RWPE1 (cell line): ENCODE results near the gene DBF4B.
A peak's percentile ranks its signal among the peaks of the same experiment; 100 is the strongest.
"Not testable (repeated sequence)": the region's sequence is repeated elsewhere in the genome, so short reads cannot be mapped to it uniquely, and the experiment has no call there.

Experiments
- CTCF ChIA-PET: fragments of 350-600 bp; sonication (Branson Sonifier 250); formaldehyde crosslinking; extraction: SDS; loops from one replicate; lab custom pipeline; 2021; lab: Yijun Ruan, JAX
- POLR2A ChIA-PET: fragments of 400-600 bp; formaldehyde crosslinking; extraction: SDS; loops from one replicate; lab custom pipeline; 2020; ENCODE audit warnings: antibody characterized with exemption; ENCODE audit not compliant: low non-redundant PET; lab: Yijun Ruan, JAX
- DNase-seq: peaks from one replicate; pipeline ENCODE4 v3.0.0; 2012; ENCODE audit warnings: low spot score
- H3K27ac ChIP-seq: fragments of 450-650 bp; 2 replicates; pipeline ENCODE4 v1.5.1; 2017
- TF ChIP-seq, protein P1 (sequence below): fragments of 450-650 bp; conservative IDR thresholded peaks from 2 replicates; pipeline ENCODE4 v1.5.1; 2017; ENCODE audit warnings: low read depth, mild to moderate bottlenecking

The DBF4B gene

DNA sequence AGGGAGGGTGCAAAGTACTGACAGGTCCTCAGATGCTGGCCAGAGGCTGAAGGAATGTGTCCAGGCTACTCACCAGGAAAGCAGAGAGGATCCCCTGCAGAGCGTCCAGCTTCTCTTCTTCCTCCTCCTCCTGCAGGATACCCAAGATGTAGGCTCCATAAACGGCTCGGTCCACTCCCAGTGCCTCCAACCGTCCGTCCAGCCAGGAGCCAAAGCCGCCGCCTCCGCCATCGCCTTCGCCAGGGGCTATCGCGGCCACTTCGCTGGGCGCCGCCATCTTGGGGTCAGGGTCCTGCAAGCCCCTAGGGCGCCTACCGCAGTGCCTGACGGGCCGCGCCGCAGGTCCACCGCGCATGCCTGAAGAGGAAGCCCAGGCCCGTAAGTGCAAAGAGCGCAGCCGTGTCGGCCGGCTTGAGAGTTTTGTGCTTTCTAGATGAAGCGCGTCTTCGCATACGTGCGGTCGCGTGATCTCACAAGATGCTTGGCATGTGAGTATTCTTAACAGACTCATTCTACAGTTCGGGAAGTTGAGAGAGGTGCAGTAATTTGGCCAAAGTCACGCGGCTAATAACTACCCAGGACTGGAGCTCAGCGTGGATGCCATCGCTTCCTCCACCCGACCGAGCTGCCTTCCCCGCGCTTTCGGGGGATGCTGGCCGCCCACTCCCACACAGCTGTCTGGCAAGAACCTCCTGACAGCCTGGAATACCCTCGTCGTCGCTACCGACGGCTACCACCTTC is 18.8 kb upstream of the DBF4B start, which contains the start of gene CCDC43:
Gene CCDC43 (minus strand): TSS at position 300 of the 741 bp plus-strand sequence. CDS start 23 bp downstream, at position 277.
- CTCF ChIA-PET, result interaction anchor here (0.7 to 1.2 kb wide), 2 partner anchors 15 to 845 kb away, joined by 3 read pairs; no protein-coding TSS in a partner anchor
- peak; percentile 92 for DNase-seq
- peak within 1 kb of the TSS; percentile 93 for H3K27ac ChIP-seq
- POLR2A ChIA-PET, result interaction anchor here (0.6 kb wide), 1 partner anchor 58 kb away, joined by 3 read pairs; no protein-coding TSS in a partner anchor
- TF ChIP-seq, protein P1, sequence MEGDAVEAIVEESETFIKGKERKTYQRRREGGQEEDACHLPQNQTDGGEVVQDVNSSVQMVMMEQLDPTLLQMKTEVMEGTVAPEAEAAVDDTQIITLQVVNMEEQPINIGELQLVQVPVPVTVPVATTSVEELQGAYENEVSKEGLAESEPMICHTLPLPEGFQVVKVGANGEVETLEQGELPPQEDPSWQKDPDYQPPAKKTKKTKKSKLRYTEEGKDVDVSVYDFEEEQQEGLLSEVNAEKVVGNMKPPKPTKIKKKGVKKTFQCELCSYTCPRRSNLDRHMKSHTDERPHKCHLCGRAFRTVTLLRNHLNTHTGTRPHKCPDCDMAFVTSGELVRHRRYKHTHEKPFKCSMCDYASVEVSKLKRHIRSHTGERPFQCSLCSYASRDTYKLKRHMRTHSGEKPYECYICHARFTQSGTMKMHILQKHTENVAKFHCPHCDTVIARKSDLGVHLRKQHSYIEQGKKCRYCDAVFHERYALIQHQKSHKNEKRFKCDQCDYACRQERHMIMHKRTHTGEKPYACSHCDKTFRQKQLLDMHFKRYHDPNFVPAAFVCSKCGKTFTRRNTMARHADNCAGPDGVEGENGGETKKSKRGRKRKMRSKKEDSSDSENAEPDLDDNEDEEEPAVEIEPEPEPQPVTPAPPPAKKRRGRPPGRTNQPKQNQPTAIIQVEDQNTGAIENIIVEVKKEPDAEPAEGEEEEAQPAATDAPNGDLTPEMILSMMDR, result no peak

DNA sequence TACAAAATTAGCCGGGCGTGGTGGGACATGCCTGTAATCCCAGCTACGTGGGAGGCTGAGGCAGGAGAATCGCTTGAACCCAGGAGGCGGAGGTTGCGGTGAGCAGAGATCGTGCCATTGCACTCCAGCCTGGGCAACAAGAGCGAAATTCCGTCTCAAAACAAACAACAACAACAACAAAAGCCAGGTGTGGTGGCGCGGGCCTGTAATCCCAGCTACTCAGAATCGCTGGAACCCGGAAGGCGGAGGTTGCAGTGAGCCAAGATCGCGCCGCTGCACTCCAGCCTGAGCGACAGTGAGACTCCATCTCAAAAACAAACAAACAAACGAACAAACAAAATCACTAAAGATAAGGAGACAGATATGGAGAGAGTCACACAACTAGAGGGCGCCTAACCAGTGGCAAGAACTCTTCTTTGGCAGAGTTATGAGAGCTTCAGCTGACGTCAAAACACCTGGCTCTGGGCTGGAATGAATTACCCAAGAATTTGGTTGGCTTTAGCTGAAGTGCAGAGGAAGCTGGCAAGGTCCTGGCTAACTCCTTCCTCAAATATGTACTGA is 17.6 kb upstream of the DBF4B start:
- TF ChIP-seq, protein P1, result peak; percentile 44
- CTCF ChIA-PET, result interaction anchor here (0.6 to 1.2 kb wide), 4 partner anchors 14 to 1716 kb away, joined by 3 to 4 read pairs (median 4); no protein-coding TSS in a partner anchor
- POLR2A ChIA-PET, result not testable (repeated sequence)
- peak overlapping the region; percentile 93 for H3K27ac ChIP-seq
- DNase-seq, result peak; percentile 45

DNA sequence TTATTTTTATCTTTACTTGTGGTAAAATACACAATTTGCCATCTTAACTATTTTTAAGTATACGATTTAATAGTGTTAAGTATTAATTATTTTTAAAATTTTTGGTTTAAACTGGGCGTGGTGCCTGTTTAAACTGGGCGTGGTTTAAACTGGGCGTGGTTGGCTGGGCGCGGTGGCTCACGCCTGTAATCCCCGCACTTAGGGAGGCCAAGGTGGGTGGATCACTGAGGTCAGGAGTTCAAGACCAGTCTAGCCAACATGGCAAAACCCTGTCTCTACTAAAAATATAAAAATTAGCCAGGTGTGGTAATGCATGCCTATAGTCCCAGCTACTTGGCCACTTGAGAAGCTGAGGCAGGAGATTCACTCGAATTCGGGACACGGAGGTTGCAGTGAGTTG is 14.9 kb upstream of the DBF4B start:
- H3K27ac ChIP-seq, result no peak overlapping the region
- ChIA-PET POLR2A (no interaction called here), CTCF (no interaction called here)
- DNase-seq, result no peak
- TF ChIP-seq, protein P1, result no peak

DNA sequence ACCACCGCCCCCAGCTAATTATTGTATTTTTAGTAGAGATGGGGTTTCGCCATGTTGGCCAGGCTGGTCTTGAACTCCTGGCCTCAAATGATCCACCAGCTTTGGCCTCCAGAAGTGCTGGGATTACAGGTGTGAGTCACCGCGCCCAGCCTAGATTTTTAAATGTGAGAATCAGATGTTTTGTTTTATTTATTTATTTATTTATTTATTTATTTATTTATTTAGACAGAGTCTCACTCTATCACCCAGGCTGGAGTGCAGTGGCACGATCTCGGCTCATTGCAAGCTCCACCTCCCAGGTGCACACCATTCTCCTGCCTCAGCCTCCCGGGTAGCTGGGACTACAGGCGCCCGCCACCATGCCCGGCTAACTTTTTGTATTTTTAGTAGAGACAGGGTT is 8.2 kb upstream of the DBF4B start:
- CTCF ChIA-PET, result interaction anchor here (0.6 kb wide), 1 partner anchor 30 kb away, joined by 7 read pairs; no protein-coding TSS in a partner anchor
- H3K27ac ChIP-seq, POLR2A ChIA-PET, DNase-seq: not testable (repeated sequence)

DNA sequence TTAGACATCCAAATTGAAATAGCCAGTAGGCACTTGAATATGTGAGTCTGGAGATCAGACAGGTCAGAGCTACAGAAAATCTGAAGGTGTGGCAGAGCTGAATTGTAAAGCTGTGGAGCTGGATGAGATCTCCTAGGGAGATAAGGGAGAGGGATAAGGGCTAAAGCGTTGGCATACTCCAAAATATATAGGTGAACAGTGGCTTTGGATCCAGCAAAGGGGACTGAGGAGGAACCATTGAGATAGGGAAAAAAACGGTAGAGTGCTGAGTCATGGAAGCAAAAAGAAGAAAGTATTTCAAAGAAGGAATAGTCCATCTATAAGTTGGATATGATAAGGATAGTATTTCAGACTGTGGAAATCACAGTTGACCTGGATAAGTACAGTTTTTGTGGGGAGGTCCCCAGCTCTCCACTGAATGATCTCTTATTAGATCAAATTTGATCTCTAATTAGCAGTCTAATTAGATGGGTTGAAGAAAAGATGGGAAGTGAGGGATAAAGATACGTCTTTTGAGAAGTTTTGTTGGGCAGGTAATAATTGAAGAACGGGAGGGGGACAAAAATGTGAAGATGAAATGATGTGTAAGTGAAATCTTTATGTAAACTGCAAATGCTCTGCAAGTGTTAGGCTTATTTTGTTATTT is 587 bp upstream of the DBF4B start:
- TF ChIP-seq, protein P1, result no peak
- POLR2A ChIA-PET, result interaction anchor here (0.6 kb wide), 1 partner anchor 314 kb away, joined by 3 read pairs; no protein-coding TSS in a partner anchor
- CTCF ChIA-PET, result interaction anchor here (1.5 kb wide), 1 partner anchor 17 kb away, joined by 4 read pairs; no protein-coding TSS in a partner anchor
- no peak for DNase-seq
- H3K27ac ChIP-seq, result peak overlapping the region; percentile 85

DNA sequence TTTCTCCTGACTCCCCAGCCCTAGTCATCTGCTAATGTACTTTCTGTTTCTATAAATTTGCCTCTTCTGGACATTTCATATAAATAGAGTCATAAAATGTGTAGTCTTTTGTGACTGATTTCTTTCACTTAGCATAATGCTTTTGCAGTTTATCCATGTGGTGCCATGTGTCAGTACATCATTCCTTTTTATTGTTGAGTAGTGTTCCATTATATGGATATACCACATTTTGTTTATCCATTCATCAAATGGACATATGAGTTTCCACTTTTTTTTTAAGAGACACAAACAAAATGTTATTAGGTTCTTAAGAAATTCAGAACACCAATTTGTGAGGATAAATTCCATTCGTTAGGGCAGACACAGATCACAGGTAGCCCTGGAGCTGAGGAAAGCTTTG is 11.0 kb downstream of the DBF4B start:
- ChIA-PET POLR2A (no interaction called here), CTCF (no interaction called here)
- TF ChIP-seq, protein P1, result no peak

More for the DNA sequence above, 11.0 kb downstream of the DBF4B start:
- DNase-seq, result no peak
- H3K27ac ChIP-seq, result no peak overlapping the region
